GDM1 (cell line): ENCODE results near the gene COBLL1.
"Not testable (repeated sequence)": the region's sequence is repeated elsewhere in the genome, so short reads cannot be mapped to it uniquely, and the experiment has no call there.

Source experiments
- DNase-seq: peaks from one replicate; lab custom pipeline; 2025; lab: John Stamatoyannopoulos, UW

Gene COBLL1

GRCh38 chr2:164710837-164711765 lies 130.5 kb downstream of the COBLL1 start:
- no peak for DNase-seq

- not testable (repeated sequence) for DNase-seq
Observed at GRCh38 chr2:164710252-164710836, 131.3 kb downstream of the COBLL1 start.

- DNase-seq = no peak
Observed at GRCh38 chr2:164706522-164706921, 135.1 kb downstream of the COBLL1 start.

- DNase-seq = no peak
Observed at GRCh38 chr2:164705412-164706167, 136.0 kb downstream of the COBLL1 start.

GRCh38 chr2:164703915-164704706 lies 137.5 kb downstream of the COBLL1 start:
- DNase-seq = no peak

- no peak for DNase-seq
Observed at GRCh38 chr2:164701565-164701964, 140.1 kb downstream of the COBLL1 start.

- no peak for DNase-seq
Observed at GRCh38 chr2:164700390-164700789, 141.2 kb downstream of the COBLL1 start.

GRCh38 chr2:164697688-164698461 lies 143.7 kb downstream of the COBLL1 start:
- no peak for DNase-seq

- DNase-seq = no peak
Observed at GRCh38 chr2:164696634-164697033, 145.0 kb downstream of the COBLL1 start.

GRCh38 chr2:164694275-164694695 lies 147.3 kb downstream of the COBLL1 start:
- DNase-seq = no peak

GRCh38 chr2:164693834-164694233 lies 147.8 kb downstream of the COBLL1 start:
- no peak for DNase-seq

- no peak for DNase-seq
Observed at GRCh38 chr2:164693390-164693789, 148.2 kb downstream of the COBLL1 start.

GRCh38 chr2:164692958-164693357 lies 148.7 kb downstream of the COBLL1 start:
- no peak for DNase-seq

- DNase-seq = no peak
Observed at GRCh38 chr2:164692114-164692513, 149.5 kb downstream of the COBLL1 start.

- no peak for DNase-seq
Observed at GRCh38 chr2:164691346-164691887, 150.2 kb downstream of the COBLL1 start.

GRCh38 chr2:164690361-164690760 lies 151.3 kb downstream of the COBLL1 start:
- no peak for DNase-seq

- no peak for DNase-seq
Observed at GRCh38 chr2:164688896-164689419, 152.7 kb downstream of the COBLL1 start.

GRCh38 chr2:164681009-164681408 lies 160.6 kb downstream of the COBLL1 start:
- DNase-seq = no peak

GRCh38 chr2:164678631-164679149 lies 162.9 kb downstream of the COBLL1 start:
- DNase-seq = no peak

GRCh38 chr2:164677733-164678132 lies 163.9 kb downstream of the COBLL1 start:
- DNase-seq = no peak
